HG03039 (cell line): ENCODE measurements around the gene OR2V1.
"Not testable (repeated sequence)": the region's sequence is repeated elsewhere in the genome, so short reads cannot be mapped to it uniquely, and the experiment has no call there.

Experiments used
- ATAC-seq: cut with Tn5 transposase; IDR thresholded peaks from one replicate; pipeline ENCODE4 v1.9.1; 2021; ENCODE audit warnings: mild to moderate bottlenecking, moderate library complexity; ENCODE audit not compliant: unreplicated experiment

OR2V1 gene, protein sequence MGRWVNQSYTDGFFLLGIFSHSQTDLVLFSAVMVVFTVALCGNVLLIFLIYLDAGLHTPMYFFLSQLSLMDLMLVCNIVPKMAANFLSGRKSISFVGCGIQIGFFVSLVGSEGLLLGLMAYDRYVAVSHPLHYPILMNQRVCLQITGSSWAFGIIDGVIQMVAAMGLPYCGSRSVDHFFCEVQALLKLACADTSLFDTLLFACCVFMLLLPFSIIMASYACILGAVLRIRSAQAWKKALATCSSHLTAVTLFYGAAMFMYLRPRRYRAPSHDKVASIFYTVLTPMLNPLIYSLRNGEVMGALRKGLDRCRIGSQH

DNA sequence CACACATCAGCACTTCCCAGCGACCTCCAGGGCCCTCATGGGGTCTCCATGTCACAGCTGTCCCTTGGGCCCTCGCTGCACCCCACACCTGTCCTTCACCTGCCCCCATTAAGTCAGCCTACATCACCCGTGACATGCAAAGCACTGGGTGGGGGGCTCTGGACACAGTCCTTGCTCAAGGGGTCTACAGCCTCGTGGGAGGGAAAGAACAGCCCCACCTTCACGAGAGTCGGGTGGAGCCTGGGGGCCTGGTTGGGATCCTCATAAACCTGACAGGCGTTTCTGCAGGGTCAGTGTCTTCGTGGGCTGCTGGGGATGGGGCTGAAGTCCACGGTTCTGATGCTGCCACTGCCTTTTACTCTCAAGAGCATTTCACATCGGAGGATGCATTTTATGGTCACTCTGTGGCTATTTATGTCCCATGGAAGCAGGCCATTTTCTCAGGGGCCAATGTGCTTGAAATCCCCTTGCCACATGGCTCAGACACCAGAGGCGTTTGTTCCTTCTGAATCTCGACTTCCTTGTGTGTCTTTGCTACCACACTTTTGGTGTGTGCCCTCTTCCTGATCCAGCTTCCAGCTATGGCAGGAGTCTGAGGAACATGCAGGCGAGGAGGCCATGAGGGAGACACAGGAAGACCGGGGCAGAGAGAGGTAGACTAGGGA, at the start of gene OR2V1:
Gene OR2V1 (minus strand): TSS at position 338 of the 665 bp plus-strand sequence. CDS start 5,865 bp downstream, outside the sequence.
- ATAC-seq: no peak

DNA sequence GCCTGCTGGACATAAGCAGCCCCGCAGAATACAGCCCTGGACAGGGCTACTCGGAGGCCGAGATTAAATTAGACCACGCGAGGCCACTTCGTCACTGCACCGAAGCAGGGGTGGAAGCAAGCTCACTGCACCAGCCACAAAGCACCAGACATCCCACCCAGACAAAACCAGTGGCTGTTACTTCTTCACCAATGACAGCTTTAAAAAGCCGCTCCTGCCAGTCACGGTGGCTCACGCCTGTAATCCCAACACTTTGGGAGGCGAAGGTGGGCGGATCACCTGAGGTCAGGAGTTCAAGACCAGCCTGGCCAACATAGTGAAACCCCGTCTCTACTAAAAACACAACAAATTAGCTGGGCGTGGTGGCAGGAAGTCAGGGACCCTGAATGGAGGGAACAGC, 46.6 kb upstream of the OR2V1 start:
- ATAC-seq: not testable (repeated sequence)

DNA sequence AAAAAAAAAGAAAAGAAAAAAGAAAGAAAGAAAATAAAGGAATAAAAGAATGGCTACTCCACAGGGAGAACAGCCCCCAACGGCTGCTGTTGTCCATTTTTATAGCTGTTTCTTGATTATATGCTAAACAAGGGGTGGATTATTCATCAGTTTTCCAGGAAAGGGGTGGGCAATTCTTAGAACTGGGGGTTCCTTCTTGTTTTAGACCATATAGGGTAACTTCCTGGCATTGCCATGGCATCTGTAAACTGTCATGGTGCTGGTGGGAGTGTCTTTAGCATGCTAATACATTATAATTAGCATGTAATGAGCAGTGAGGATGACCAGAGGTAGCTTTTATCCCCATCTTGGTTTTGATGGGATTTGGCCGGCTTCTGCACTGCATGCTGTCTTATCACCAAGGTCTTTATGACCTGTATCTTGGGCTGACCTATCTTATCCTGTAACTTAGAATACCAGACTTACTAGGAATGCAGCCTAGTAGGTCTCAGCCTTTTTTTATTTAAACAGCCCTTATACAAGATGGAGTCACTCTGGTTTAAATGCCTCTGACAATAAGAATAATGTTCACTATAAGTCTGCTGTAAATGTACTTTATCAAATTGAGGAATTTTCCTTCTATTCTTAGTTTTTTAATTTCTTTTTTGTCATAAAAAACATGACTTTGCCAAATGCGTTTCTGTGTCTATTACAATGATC, 45.4 kb upstream of the OR2V1 start:
- no peak for ATAC-seq

DNA sequence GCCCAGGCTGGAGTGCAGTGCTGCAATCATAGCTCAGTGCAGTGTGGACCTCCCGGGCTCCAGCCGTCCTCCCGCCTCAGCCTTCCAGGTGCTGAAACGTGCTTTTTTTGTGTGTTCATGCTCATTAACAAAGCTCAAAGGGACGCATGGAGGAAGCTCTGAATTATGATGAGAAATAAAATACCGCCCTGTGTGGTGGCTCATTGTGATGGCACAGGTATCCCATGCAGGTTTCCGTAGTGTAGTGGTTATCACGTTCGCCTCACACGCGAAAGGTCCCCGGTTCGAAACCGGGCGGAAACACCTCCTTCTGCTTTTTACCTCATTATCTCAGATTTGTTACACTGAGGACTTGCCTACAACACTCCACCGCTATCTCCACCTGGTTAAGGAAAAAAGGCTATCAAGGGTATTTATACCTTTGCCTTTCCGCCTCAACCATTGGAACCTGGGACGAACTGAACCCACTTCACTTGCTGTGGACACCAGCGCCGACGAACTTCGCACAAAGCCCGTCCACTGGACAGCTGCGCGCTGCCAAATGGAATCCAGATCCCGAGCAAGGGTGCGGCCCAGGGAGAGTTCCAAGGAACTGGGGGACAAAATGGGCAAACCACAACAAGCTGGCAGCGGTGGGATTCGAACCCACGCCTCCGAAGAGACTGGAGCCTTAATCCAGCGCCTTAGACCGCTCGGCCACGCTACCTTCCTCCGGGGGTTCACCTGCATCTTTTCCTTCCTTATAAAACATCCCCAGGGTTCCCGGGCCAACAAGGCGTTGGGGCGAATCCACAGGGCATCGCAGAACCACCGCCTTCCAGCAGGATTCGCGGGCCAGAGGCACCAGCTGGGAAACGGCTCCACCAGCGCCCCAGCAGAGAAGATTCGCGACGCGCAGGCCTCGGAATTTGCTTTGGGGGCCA, 42.7 kb upstream of the OR2V1 start:
- ATAC-seq: no peak

DNA sequence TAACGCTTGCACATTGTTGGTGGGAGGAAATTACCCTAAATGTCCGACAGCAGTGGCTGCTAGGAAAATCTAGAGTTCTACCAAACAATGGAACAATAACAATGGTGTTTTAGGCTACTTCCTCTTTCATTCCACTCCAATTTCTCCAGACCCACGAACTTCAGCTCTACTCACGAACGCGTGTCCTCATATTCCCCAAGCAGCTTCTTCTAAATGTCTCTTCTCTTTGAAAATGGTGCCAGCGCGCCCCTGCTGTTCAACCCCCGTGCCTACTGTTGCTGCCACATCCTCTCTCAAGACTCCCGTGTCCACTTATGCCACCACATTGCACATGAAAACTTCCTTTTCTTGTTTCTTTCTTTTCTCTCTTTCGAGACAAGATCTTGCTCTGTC, 42.1 kb upstream of the OR2V1 start:
- ATAC-seq: no peak

DNA sequence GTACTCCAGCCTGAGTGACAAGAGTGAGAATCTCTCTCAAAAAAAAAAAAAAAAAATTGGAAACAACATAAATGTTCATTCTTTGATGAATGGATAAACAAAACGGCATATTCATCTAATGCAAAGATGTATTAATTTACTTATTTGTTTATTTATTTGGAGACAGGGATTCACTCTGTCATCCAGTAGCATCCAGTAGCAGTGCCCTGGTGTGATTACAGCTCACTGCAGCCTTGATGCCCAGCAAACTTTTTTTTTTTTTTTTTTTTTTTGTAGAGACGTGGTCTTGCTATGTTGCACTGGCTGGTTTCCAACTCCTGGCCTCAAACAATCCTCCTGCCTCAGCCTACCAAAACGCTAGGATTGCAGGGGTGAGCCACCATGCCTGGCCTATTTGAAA, 40.8 kb upstream of the OR2V1 start:
- ATAC-seq: no peak

DNA sequence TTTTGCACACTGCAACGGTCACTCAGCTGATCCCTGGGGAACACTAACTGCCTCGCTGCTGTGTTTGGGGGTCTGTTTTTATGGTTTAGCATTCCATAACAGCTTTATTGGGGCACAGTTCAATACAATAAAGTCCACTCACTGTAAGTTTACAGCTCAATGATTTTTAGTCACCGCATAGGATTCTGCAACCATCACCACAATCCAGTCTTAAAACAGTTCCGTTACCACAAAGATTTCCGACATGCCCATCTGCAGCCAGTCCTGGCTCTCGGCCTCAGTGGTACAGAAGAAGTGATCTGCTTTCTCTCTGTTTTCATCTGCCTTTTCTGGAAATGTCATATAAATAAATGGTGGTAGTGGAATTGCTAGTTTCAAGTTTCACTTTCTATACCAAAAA, 40.0 kb upstream of the OR2V1 start:
- ATAC-seq: no peak

DNA sequence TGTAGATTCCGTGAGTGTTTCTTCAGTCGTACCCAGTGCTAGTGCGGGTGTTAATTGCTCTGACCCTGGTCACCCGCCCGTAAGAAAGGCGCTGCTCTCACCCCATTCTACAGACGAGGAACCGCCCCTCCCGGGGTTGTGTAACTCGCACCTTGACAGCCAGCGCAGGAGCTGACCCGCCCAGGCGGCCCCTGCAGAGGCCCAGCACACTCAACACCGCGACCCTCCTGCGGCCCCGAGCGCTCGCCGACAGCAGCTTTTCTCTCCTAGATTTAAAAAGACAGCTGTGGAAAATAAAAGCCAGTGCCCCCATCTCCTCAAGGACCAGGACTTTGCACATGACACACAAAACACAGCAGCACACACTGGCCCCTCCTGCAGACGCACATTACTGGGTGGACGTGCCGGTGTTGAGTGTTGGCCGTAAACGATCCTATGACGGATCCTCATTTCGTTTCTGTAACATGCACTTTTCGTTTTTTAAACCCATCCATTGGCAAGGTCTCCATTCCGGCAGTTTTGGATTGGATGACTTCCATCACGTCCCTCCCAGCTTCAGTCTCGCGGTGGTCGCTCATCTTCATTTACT, 39.4 kb upstream of the OR2V1 start:
- ATAC-seq: no peak

DNA sequence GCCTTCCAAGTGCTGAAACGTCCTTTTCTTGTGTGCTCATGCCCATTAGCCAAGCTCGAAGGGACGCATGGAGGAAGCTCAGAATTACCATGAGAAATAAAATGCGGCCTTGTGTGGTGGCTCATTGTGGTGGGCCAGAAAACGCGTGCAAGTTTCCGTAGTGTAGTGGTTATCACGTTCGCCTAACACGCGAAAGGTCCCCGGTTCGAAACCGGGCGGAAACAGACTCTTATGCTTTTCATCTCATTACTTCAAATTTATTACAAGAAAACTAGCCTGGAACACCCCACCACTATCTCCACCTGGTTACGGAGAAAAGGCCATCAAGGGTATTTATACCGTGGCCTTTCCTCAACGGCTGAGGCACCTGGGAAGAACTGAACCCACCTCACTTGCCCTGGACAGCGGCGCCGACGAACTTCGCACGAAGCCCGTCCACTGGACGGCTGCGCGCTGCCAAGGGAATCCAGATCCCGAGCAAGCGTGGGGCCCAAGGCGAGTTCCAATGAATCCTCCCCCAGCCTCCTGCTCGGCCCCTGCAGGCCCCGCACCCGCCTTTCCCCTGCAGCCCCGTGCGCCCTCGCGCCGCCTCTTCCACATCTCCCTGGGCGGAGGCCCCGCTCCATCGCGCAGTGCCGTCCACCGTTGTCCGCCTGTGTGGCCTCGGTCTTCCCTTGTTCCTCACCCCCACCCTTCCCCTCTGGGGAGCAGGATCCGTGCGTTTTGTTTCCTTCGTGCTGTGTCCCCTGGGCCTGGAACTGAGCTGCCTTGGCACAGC, 38.7 kb upstream of the OR2V1 start:
- ATAC-seq: peak; percentile 34

DNA sequence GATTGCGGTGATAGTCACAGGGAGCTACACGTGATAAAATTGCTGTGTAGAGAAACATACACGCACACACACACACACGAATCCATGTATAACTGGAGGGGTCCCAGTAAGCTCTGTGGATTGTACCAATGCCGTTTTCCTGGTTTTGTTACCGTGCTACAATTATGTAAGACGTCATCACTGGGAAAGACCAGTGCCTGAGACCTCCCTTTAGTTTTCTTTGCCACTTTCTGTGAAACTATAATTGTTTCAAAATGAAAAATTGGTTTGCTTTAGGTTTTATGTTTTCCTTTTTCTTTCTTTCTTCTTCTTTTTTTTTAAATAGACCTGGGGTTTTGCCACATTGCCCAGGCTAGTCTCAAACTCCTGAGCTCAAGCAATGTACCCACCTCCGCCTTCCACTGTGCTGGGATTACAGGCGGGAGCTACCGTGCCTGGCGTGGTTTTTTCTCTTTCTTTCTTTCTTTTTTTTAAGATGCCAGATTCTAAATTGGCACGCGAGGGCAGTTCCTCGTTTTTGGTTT, 37.7 kb upstream of the OR2V1 start:
- ATAC-seq: no peak

DNA sequence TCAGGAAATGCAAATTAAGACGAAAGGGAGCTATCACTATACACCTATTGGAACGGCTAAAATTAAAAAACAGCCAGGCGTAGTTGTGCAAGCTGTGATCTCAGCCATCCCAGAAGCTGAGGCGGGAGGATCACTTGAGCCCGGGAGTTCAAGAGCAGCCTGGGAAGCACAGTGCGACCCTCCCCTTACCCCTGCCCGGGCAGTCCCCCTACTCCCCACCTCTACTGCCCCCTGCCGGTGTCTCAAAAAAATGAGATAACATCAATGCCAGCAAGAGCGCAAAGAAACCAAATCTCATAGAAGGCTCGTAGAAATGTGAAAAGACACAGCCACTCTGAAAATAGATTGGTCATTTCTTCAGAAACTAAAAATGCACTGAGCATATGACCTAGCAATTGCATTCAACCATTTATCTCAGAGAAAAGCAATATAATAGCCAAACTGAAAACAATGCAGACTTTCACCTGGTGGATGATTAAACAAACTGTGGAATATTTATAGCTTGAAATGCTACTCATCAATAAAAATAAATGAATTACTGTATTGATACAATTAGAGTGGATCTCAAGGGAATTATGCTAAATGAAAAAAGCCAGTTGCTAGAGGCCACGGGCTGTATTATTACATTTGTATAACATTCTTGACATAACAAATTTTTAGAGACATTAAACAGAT, 37.0 kb upstream of the OR2V1 start:
- ATAC-seq: no peak

DNA sequence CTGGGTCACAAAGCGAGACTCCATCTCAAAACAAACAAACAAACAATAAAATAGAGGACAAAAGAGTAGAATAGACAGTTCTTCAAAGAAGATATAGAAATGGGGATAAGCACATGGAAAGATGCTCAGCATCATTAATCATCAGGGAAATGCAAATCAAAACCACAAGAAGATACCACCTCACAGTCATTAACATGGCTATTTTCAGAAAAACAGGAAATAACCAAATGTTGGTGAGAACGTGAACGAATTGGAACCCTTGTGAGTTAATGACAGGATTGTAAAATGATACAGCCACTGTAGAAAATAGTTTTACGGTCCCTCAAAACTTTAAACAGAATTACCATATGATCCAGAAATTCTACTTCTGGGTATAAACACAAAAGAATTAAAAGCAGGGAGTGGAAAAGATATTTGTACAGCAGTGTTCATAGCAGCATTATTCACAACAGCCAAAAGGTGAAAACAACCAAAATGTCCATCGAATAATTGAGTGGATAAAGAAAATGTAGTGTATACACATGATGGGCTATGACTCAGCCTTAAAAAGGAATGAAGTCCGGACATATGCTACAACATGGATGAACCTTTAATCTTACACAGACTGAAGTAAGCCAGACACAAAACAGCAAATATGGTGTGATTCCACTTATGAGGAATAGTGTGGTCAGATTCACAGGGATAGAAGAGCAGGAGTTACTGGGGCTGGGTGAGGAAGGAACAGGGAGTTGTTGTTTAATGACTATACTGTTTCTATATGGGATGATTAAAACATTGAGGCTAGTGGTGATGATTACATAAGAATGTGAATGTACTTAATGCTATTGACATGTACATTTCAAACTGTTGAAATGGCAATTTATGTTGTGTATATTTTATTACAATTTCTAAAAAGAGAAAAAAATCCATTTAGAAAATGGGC, 36.1 kb upstream of the OR2V1 start:
- ATAC-seq: no peak

DNA sequence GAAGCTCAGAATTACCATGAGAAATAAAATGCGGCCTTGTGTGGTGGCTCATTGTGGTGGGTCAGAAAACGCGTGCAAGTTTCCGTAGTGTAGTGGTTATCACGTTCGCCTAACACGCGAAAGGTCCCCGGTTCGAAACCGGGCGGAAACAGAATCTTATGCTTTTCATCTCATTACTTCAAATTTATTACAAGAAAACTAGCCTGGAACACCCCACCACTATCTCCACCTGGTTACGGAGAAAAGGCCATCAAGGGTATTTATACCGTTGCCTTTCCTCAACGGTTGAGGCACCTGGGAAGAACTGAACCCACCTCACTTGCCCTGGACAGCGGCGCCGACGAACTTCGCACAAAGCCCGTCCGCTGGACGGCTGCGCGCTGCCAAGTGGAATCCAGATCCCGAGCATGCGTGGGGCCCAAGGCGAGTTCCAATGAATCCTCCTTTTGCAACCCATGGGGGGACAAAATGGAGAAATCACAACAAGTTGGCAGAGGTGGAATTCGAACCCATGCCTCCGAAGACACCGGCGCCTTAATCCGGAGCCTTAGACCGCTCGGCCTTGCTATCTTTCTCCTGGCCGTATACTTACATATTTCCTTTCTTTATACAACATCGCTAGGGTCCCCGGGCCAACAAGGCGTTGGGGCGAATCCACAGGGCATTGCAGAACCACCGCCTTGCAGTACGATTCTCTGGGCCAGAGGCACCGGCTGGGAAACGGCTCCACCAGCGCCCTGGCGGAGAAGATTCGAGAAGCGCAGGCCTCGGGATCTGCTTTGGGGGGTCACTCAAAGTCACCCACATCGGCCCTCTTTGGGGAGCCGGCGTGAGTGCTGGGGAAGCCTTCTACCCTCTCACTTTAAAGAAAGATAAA, 33.3 kb upstream of the OR2V1 start:
- no peak for ATAC-seq

DNA sequence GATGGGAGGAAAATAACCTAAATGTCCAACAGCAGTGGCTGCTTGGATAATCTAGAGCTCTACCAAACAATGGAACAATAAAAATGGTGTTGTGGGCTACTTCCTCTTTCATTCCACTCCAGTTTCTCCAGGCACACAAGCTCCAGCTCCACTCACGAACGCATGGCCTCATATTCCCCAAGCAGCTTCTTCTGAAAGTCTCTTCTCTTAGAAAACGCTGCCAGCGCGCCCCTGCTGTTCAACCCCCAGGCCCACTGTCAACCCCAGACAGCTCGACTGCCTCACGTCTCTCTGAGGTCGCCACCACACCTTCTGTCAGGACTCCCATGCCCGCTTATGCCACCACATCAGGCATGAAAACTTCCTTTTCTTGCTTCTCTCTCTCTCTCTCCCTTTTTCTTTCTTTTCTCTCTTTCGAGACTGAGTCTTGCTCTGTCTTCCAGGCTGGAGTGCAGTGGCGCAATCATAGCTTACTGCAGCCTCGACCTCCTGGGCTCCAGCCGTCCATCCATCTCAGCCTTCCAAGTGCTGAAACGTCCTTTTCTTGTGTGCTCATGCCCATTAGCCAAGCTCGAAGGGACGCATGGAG, 32.6 kb upstream of the OR2V1 start:
- ATAC-seq: no peak

DNA sequence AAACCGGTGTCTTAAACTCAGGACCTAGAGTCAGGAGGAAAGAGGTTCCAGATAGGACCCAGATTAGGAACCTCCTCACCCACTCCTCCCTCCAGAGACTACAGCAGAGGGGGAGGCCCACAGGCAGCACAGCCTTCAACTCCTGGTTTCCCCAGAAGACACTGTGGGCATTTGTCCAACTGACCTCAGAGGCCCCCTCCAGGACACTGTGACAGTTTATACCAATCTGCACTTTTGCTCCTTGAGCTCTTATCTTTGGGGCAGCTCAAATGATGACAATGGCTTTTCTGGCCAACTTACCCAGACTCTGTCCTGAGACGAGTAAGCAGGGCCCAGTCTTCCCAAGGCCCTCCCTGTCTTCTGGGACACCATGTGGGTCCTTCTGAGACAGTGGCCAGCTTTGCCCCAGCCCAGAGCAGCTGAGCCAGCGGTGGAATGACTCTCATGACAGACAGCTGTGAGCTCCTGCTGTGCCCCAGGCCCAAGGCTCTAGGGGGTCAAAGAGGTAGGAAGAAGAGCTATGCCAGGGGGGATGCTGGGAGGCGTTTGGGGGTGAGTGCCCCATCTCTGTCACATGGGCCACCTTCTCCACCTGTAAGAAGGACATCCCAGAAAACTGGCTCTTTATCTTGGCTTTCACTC, 30.7 kb upstream of the OR2V1 start:
- no peak for ATAC-seq
